NOMO-1 treated with DMSO at 0.1 percent for 48 hours (cell line): ENCODE measurements around the gene AIRE.
"Not testable (repeated sequence)": the region's sequence is repeated elsewhere in the genome, so short reads cannot be mapped to it uniquely, and the experiment has no call there.

Experiments used
- DNase-seq: peaks from one replicate; lab custom pipeline; 2025; ENCODE audit not compliant: unreplicated experiment; lab: John Stamatoyannopoulos, UW

AIRE gene

GRCh38 chr21:44334329-44335030, 48.8 kb downstream of the AIRE start:
- DNase-seq, result no peak

DNA sequence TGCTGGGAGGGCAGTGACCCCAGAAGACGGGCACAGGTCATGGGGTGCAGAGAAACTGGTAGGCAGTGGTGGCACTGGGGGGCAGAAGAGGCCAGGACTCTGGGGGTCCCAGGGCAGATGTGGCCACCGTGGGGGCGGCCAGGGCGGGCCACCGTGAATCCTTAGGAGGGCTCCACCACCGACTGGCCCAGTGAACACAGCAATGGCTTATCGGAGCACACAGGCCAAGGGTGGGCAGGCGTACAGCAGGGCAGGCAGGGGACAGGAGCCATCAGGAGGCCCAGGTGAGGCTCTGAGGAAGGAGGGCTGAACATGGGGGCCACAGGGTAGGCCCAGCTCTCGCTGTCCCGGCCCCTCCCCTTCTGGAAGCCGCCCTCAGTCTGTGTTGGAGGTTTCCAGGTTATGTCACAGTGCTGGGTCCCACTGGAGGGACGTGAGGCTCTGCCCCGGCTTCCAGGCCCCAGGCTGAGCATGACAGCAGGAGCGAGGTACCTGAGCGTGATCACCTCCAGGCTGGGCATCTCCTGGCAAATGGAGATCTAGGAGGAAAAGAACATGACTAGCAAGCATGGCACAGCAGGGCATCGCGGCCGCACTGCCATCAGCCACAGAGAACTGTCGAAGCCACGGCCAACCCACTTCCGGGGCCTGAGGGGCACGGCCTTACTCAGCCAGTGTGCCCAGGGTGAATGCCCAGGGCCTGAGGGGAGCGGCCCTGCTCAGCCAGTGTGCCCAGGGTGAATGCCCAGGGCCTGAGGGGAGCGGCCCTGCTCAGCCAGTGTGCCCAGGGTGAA, 49.8 kb downstream of the AIRE start:
- no peak for DNase-seq

DNA sequence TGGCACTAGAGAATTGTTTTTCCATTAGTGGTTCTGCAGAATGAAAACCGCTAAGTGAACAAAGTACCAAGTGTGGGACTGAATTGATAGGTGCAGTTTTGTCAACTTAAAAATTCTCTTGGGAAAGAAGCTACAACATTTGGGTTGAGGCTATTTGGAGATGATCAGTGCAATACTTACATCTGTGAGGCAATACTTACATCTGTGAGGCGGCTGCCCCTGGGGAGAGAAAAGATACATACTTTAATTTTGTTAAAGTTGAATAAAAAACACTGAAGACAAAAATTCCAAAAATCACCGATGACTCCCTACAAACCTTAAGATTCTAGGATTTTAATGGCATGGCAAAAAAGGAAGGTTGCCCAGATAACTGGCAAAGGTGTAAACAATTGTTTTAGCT, 51.8 kb downstream of the AIRE start:
- no peak for DNase-seq

DNA sequence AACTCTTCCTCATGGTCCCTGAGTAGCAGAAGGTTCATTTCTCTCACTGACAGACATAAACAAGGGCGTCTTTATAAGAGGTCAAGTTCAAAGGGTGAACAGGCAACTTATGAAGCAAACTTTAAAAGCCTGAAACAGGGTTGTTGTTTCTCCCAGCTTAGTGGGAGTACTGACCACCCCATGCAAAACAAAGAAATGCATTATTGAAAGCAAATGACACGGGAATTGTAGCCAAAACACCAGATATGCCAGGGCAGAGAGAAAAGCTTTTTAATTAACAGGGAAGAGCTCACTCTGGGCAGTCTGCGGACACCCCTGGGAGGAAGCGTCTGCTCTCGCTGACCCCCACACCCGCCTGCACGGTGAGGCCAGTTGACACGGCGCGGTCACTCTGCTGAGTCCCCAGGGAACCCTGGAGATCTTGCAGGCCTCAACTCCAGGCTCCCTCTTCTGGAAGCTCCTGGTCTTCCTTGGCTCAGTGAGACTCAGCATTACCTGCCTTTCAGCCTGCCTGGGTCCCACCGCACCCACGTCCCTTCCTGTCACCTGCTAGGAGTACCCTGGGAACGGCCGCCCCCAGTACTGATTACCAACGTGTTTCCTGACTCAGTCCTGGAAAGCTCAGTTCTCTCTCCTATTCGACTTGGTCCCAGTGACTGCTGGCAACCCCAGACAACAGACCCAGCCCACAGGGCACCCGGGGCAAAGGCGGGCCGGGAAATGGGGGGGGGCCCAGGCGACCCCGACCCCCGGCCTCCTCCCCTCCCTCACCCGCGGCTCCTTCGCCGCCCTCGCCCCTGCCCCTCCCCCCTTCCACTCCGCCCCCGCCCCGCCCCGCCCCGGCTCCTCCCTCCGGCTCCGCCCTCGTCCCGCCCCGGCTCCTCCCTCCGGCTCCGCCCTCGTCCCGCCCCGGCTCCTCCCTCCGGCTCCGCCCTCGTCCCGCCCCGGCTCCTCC, 52.5 kb downstream of the AIRE start:
- peak; percentile 18 for DNase-seq

- peak; percentile 92 for DNase-seq
Observed at GRCh38 chr21:44338971-44339910, 53.6 kb downstream of the AIRE start, which contains the start of gene CFAP410. Gene CFAP410 (minus strand): TSS chr21:44339390. CDS start chr21:44339194, 196 bp downstream.

GRCh38 chr21:44341726-44342458, 56.2 kb downstream of the AIRE start:
- DNase-seq, result not testable (repeated sequence)

DNA sequence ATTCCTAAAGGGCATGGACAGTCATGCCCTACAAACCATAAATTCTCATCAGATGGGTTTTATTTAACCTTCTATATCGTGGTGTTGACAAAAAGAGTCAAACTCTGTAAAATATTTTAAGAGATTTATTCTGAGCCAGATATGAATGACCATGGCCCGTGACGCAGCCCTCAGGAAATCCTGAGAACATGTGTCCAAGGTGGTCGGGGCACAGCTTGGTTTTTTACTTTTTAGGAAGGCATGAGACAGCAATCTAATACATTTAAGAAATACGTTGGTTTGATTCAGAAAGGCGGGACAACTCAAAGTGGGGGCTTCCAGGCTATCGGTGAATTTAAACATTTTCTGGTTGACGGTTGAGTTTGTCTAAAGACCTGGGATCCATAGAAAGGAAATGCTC, 57.3 kb downstream of the AIRE start:
- not testable (repeated sequence) for DNase-seq

GRCh38 chr21:44344541-44345183, 59.0 kb downstream of the AIRE start:
- DNase-seq, result no peak

GRCh38 chr21:44345495-44345894, 59.8 kb downstream of the AIRE start:
- DNase-seq, result no peak

GRCh38 chr21:44347911-44348451, 62.3 kb downstream of the AIRE start:
- no peak for DNase-seq
